Measurements from ENCODE around the gene NOD2.

Gene NOD2

DNA sequence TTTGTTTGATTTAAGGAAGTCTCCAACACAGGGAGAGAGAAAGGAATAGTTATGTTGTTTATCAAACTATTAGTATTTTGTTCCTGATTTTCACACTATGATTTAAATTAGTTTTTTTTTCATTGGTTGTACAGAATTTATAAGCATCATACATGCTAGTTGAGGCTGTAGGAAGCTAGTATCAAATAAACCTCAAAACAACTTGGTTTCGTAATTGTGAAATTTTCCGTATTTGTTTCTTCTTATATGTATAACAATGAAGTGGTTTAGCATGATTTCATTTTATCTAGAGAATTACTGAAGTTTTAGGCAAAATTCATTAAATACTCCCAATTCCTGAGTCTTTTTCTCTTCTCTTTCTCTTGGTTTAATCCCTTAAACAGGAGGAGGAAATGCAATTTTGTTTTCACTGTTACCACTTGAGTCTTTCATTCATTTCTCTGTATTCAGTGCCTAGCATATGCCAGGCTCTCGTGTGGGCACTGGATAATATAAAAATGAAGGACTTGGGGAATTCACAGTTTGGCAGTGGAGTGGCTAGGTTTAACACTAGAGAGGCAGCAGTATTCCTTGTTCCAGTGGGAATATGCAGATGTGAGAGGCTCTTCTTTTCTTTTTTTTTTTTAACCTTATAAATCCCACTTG is 50.3 kb downstream of the NOD2 start:
- DNase-seq, result no peak

DNA sequence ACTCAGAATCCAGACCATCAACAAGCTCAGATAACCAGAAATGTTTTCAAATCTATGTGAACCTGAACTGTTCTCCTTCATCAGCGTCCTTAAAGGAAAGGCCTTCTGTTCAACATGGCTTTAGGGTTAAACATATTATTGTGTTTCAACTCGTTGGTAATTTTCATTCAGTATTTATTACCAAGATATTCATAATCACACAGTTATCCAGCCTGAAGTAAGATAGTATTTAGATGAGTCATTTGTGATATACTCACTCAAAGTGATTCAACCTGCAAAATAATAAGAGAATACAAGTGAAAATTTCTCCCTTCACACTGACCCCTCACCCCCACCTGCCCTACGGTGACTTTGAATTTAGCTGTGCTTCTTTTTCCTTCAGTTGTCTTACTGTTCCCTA is 51.5 kb downstream of the NOD2 start:
- no peak for DNase-seq

DNA sequence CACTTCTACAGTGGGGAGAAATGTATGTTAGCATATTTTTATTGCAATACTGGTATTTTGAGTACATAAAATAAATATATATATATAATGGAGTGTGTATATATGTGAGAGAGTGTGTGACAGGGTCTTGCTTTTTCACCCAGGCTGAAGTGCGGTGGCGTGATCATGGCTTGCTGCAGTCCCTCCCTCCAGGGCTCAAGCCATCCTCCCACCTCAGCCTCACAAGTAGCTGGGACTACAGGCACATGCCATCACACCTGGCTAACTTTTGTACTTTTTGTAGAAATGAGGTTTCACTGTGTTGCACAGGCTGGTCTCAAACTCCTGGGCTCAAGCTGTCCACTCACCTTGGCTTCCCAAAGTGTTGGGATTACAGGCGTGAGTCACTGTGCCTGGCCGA is 52.5 kb downstream of the NOD2 start:
- DNase-seq, result no peak

DNA sequence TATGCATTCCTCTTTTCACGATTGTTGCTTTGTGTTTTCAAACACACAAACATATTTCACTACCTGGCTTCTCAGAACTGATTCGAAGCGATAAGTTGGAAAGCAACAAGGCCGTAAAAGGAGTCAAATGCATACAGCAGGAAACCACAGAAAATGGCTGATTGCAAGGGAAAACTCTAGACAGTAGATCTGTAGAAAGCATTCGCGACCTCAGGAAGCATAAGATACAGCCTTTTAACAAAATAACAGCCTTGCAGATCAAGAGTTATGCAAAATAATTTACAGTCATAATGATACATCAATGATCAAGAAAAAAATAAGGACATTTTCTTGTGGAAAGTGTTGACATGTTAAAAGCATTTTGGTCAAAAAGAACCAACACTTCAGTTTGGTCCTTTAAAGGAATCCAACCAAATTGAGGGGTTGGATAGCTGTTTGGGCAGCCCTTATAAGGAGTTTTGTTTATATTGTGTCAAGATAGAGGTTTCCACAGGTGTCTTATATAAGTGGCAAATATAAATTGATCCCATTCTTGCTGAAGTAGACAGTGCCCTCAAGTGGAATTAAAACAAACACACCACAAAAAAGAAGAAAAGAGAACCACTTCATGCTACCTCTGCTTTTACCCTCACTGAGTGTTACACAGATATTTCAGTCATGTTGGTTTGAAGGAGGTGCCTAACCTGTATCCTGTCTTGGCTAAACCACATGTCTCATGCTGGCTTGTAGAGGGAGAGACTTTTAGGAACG is 54.0 kb downstream of the NOD2 start:
- DNase-seq, result no peak

GRCh38 chr16:50751528-50751927 is 58.1 kb downstream of the NOD2 start:
- no peak for DNase-seq

- DNase-seq, result no peak
Observed at GRCh38 chr16:50752471-50753235, 59.2 kb downstream of the NOD2 start.

DNA sequence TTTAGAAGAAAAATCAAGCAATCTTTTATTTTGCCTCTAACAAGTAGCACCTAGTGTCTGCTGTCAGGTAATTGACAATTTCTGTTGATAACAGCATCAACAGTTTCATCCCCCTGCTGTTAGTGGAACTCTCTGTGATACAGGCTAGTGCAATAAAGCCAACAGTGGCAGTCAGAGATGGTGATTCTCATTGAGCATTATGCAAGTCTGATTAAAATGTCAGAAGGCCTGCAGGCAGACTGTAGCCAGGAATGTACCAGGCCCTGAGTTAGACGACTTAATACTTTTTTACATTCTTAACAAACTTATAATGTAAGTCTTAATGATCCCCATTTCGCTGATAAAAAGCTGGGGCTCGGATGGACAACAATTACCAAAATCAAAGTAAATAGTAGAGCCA is 63.1 kb downstream of the NOD2 start:
- DNase-seq, result no peak

DNA sequence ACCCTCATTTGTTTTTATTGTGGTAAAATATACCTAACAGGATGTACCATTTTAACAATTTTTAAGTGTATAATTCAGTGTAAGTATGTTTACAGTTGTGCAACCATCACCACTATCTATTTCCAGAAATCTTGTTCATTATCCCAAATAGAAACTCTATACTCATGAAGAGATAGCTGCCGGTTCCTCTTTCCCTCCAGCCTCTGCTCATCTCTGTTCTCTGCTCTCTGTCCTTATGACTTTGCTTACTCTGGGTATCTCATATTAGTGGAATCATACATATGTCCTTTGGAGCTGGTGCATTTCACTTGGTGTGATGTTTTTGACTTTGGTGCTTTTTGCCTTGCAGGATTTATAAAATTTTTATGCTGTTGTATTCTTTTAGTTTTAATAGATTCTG is 67.9 kb downstream of the NOD2 start:
- no peak for DNase-seq

DNA sequence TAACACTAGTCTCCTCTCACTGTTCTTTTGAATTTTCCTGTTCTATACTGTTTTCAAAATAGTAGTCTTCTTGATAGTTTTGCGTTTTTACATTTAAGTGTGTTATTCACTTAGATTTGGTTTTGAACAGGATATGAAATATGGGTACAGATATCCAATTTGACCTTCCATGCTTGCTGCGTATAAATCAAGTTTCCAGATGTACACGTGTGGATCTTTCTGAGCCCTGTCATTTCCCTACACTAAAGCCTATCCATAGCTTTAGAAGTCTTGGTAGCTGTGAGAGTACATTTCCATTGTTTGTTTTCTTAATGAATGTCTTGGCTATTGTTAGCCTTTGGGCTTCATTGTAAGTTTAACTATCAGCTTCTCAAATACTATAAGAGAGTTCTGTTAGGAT is 68.8 kb downstream of the NOD2 start:
- no peak for DNase-seq

- DNase-seq, result no peak
Observed at GRCh38 chr16:50763211-50763610, 69.8 kb downstream of the NOD2 start.

- no peak for DNase-seq
Observed at GRCh38 chr16:50765260-50765659, 71.9 kb downstream of the NOD2 start.

- DNase-seq, result no peak
Observed at GRCh38 chr16:50765861-50766260, 72.5 kb downstream of the NOD2 start.

DNA sequence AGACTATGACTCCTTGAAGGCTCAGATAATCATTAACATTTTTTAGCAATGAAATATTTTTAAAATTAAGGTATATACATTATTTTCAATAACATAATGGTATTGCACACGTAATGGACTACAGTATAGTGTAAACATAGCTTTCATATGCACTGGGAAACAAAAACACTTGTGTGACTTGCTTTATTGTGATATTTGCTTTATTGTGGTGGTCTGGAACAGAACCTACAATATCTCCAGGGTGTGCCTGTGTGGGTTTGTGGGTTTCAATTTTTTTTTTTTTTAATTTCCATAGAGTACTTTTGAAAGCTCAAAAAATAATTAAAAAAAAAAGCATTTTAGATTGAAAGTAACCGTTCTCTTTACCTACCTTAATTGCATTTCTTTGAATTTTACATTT is 73.8 kb downstream of the NOD2 start:
- no peak for DNase-seq

- DNase-seq, result no peak
Observed at GRCh38 chr16:50771366-50771765, 78.0 kb downstream of the NOD2 start.

- DNase-seq, result no peak
Observed at GRCh38 chr16:50774405-50774804, 81.0 kb downstream of the NOD2 start.

- no peak for DNase-seq
Observed at GRCh38 chr16:50774960-50775359, 81.6 kb downstream of the NOD2 start.

GRCh38 chr16:50776037-50776436 is 82.6 kb downstream of the NOD2 start:
- no peak for DNase-seq

GRCh38 chr16:50778284-50779163 is 85.1 kb downstream of the NOD2 start:
- DNase-seq, result no peak

DNA sequence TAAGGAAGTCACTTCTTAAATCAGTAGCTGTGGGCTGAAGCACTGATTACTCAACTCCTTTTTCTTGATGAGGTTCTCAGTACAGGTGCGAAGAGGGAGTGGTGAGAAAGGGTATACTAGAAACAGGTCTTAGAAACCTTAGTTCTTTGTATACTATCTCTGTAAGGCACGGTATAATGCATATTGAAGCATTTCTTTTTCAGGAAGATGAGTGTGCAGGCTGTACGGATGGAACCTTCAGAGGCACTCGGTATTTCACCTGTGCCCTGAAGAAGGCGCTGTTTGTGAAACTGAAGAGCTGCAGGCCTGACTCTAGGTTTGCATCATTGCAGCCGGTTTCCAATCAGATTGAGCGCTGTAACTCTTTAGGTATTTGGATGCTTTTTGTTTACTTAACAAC is 87.6 kb downstream of the NOD2 start:
- no peak for DNase-seq

DNA sequence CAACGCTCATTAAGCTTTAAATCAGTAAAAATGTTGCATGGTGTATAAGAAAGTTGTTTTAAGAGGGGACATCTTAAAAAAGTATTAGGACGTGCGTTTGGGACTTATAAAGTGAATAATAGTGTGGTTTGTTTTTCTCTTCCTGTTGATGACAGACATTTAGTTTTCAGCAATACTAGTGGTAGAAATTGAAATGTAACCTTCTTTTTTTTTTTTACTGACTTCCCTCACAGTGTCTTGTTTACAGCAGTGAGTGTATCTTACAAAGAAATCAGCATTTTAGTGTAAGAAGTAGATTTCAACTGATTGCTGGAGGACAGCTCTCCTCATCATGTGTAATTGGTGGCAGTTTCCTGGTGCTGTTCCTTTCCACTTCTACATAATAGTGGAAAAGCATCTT is 88.1 kb downstream of the NOD2 start:
- no peak for DNase-seq

Measured in CD4-positive, alpha-beta T cell treated with Interleukin-15 for 1 hour (primary cell).